GM21526 (cell line): ENCODE measurements around the gene ASMTL.
"Not testable (repeated sequence)": the region's sequence is repeated elsewhere in the genome, so short reads cannot be mapped to it uniquely, and the experiment has no call there.

Source experiments
- ATAC-seq: cut with Tn5 transposase; IDR thresholded peaks from one replicate; pipeline ENCODE4 v1.9.1; 2021; ENCODE audit warnings: moderate library complexity; ENCODE audit not compliant: unreplicated experiment, low FRiP score

ASMTL gene

DNA sequence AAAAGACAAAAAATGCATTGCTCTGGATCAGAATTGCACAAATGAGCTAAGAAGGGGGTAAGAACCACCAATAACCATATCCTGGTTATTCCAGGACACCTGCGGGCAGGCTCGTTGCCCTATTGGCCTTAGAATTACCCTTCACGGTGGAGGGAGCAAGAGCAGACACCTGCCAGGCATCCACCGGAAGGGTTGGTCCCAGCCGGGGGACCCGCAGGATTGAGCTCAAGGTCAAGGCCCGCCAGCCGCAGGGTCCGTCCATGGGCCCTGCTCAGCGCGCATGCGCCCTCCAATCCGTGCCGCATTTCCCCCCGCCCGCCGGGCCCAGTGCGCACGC, 61.4 kb downstream of the ASMTL start:
- ATAC-seq = peak; percentile 37

GRCh38 chrX:1390621-1391369, 61.9 kb downstream of the ASMTL start:
- ATAC-seq = no peak

- ATAC-seq = no peak
Observed at GRCh38 chrX:1389993-1390285, 62.8 kb downstream of the ASMTL start.

GRCh38 chrX:1389181-1389992, 63.3 kb downstream of the ASMTL start:
- ATAC-seq = no peak

DNA sequence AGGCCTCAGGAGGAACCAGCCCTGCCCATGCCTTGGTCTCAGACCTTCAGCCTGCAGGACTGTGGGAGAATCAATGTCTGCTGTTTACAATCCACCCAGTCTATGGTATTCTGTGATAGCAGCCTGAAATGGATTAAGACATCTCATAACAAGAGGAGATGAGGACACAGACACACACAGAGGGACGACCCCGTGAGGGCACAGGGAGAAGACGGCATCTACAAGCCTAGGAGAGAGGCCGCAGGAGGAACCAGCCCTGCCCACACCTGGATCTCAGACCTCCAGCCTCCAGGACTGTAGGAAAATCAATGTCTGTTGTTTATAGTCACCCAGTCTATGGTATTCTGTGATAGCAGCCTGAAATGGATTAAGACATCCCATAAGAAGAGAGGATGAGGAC, 64.1 kb downstream of the ASMTL start:
- no peak for ATAC-seq

- no peak for ATAC-seq
Observed at GRCh38 chrX:1387141-1387776, 65.5 kb downstream of the ASMTL start.

DNA sequence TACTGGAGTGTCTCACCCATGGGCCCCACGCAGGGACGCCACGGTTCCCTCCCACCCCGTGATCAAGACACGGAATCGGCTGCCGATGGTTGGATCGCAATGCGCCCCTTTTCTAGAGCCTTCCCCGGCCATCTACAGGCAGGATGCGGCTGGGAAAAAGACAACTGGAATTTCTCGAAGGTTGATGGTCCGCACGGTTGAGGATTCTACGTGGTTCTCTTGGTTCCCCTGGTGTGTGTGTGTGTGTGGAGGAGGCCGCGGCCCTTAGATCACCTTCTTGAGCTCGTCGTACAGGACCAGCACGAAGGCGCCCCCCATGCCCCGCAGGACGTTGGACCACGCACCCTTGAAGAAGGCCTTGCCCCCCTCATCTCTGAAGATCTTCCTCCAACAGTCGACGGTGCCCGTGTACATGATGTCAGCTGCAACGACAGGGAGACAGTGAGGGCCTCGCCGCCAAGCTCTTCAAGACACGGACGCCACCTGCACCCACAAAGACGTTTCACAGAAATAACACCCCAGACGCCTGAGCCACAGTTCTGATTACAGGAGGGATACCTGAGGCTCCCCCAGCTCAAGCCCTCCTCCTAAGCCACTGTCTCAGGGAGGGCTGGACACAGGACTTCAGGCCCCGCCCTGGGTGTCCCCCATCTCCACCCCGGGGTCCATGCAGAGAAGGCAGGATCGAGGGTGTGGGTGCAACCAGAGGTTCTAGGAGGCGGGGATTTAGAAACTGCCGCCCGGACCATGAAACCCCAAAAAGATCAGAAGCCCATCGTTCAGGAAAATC, 66.2 kb downstream of the ASMTL start:
- no peak for ATAC-seq

GRCh38 chrX:1385253-1386223, 67.2 kb downstream of the ASMTL start:
- ATAC-seq = no peak

DNA sequence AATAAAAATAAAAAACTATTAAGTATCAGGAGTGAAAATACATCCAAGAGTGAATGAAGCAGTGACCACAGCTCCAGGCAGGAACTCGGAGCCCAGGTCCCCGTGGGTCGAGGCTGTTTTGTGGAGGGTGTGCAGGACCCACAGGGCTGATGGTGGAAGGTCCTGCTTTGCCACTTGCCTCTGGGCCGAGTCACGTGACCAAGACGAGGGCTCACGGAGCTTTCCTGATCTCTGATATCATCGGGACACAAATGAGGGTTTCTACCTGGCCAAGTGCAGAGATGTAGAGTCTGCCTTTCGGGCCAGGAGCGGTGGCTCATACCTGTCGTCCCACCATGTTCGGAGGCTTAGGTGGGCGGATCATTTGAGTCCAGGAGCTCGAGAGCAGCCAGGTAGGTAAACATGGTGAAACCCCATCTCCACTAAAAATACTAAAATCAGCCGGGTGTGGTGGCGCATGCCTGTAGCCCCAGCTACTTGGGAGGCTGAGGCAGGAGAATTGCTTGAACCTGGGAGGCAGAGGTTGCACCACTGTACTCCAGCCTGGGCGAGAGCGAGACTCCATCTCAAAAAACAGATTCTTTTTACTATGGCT, 68.0 kb downstream of the ASMTL start:
- no peak for ATAC-seq

- ATAC-seq = no peak
Observed at GRCh38 chrX:1380672-1381233, 72.0 kb downstream of the ASMTL start.

DNA sequence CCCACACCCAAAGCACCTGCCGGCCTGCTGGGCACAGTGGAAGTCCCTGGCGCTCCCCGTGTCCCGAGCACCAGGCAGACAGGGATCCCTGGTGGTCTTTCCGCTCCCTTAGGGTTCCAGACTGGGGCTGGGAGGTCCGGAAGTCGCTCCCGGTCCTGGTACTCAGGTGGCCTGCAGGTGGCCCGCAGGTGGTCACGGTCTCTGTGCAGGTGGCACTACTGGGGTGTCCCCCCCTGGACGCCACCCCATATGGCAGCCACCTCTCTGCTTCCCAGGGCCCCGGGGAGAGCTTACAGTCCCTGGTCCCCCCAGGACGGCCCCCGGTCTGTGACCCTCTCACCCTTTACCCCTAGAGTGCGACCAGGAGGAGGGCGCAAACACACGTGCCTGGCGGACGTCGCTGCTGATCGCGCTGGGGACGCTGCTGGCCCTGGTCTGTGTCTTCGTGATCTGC, 74.4 kb downstream of the ASMTL start:
- ATAC-seq = no peak

DNA sequence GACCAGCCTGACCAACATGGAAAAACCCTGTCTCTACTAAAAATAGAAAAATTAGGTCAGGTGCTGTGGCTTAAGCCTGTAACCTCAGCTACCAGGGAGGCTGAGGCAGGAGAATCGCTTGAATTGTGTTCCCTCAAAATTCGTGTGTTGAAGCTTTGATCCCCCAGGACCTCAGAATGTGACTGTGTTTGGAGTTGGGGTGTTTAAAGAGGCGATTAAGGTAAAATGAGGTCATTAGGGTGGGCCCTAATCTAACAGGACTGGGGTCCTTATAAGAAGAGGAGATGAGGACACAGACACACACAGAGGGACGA, 84.4 kb downstream of the ASMTL start:
- no peak for ATAC-seq

- ATAC-seq = not testable (repeated sequence)
Observed at GRCh38 chrX:1366363-1366762, 86.3 kb downstream of the ASMTL start.

DNA sequence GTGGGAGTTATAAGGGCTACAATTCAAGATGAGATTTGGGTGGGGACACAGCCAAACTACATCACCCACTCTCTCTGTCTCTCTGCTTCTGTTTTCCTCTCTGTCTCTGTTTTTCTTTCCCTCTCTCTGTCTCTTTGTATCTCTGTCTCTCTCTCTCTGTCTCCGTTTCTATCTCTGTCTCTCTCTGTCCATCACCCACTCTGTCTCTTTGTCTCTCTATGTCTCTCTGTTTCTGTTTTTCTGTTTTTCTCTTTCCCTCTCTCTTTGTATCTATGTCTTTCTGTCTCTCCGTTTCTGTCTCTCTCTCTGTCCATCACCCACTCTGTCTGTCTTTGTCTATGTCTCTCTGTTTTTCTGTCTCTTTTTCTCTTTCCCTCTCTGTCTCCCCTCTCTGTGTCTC, 90.8 kb downstream of the ASMTL start:
- no peak for ATAC-seq

DNA sequence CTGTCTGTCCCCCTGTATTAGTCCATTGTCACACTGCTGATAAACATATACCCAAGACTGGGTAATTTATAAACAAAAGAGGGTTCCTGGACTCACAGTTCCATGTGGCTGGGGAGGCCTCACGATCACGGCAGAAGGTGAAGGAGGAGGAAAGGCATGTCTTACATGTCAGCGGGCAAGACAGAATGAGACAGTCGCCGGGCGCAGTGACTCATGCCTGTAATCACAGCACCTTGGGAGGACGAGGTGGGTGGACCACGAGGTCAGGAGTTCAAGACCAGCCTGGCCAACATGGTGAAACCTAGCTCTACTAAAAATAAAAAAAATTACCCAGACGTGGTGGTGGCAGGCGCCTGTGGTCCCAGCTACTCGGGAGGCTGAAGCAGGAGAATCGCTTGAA, 91.4 kb downstream of the ASMTL start:
- ATAC-seq = no peak

- no peak for ATAC-seq
Observed at GRCh38 chrX:1360171-1360570, 92.5 kb downstream of the ASMTL start.

- ATAC-seq = no peak
Observed at GRCh38 chrX:1359477-1359873, 93.2 kb downstream of the ASMTL start.

DNA sequence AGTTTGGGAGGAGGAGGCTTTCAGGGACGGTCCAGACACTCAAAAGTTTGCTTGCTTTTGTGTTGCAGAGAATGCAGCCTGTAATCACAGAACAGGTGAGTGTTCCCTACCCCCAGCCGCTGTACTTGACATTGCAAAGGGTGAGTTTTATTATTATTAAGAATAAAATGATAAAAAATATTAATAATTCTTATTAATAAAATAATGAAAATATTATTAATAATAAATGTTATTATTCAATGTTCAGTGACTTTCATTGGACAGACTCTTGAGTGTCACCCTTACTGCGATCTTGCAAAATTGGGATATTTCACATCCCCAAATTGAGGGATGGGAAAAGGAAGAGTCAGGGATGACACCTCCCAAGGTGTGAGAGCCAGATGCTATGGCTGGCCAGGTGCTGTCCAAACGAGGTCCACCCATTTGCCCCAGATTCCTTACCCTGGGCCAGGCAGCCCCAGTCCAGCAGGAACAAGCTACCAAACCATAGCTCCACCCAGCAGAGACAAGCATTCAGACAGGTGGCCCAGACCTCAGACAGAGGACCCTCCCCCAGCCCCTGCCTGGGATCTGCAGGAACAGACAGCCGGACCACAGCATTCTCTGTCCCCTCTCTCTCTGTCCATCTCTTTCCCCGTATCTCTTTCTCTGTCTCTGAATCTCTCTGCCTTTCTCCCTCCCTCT, 93.8 kb downstream of the ASMTL start:
- ATAC-seq = no peak

DNA sequence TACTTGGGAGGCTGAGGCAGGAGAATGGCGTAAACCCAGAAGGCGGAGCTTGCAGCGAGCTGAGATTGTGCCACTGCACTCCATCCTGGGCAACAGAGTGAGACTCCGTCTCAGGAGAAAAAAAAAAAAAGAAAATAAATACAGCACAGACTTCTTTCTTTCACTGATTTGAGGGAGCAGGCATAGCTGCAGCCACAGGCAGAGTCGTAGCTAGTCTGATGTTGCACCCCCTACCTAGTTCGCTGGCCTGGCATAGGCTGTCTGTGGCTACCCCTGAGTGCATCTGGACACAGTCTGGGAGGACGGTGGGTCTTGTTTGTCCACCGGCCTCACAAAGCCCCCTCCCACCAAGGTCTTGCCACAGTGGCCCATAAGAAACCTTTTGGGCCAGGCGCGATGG, 94.7 kb downstream of the ASMTL start:
- no peak for ATAC-seq
